Glomerular visceral epithelial cell (primary cell): ENCODE results near the gene GLRX2.
"Not testable (repeated sequence)": the region's sequence is repeated elsewhere in the genome, so short reads cannot be mapped to it uniquely, and the experiment has no call there.

ENCODE experiments used
- DNase-seq: peaks from one replicate; pipeline ENCODE4 v3.0.0-alpha.2; 2016; ENCODE audit errors: extremely low spot score

The GLRX2 gene

DNA sequence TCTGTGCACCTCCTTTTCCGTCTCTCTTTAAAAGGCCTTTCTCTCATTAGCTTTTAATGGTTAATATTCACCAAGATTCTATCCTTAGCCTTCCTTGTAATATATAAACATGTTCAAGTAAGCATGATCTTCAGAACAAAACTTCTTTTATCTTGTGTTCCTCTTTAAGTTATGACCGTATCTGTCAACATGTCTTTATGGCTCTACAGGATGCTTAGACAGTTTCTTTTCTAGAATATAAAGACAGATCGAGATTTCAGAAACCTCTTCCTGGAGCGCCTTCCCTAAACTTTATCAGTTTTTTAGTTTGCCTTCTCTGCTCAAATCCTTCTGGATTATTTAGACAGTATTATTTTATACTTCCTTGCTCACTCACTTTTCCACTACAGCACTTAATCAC lies 38.6 kb downstream of the GLRX2 start:
- DNase-seq, result no peak

- no peak for DNase-seq
Observed at GRCh38 chr1:193065954-193066353, 39.3 kb downstream of the GLRX2 start.

GRCh38 chr1:193062698-193063463 lies 42.3 kb downstream of the GLRX2 start:
- DNase-seq, result no peak

DNA sequence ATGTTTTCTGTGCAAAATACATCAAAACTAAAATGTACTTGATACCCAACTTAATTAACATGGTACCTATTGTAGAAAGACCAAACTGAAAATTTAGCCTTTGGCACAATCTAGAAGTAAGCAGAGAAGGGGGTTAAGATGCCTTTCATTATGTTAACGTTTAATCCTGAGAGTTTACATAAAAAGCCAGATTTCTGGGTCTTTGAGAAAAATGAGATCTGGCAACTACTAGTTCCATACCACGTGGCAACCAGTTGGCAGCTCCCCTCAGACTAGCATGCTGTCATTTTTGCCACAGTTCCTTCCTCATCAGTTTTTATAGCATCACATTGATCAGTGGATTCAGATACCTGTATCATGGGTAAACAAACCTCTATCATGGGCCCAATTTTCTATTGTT lies 44.3 kb downstream of the GLRX2 start:
- peak; percentile 16 for DNase-seq

DNA sequence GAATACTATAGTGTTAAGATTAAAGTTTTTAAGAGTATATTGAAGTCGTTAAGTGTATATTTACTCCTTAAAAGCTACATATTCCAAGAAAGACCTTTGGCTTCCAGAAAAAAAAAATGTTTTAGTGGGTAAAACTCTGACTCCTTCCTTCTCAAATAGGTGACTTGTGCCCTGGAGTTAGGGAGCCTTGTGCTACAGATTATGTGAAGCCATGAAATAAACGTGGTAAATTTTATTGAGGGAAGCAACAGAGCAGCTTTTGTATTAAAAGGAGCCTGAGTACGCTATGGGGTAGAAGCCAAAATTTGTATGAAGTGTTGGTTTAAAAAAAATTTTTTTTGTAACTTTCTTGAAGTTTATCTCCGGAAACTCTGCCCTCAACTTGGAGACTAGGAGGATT lies 44.8 kb downstream of the GLRX2 start:
- DNase-seq, result no peak

- no peak for DNase-seq
Observed at GRCh38 chr1:193060115-193060403, 45.2 kb downstream of the GLRX2 start.

DNA sequence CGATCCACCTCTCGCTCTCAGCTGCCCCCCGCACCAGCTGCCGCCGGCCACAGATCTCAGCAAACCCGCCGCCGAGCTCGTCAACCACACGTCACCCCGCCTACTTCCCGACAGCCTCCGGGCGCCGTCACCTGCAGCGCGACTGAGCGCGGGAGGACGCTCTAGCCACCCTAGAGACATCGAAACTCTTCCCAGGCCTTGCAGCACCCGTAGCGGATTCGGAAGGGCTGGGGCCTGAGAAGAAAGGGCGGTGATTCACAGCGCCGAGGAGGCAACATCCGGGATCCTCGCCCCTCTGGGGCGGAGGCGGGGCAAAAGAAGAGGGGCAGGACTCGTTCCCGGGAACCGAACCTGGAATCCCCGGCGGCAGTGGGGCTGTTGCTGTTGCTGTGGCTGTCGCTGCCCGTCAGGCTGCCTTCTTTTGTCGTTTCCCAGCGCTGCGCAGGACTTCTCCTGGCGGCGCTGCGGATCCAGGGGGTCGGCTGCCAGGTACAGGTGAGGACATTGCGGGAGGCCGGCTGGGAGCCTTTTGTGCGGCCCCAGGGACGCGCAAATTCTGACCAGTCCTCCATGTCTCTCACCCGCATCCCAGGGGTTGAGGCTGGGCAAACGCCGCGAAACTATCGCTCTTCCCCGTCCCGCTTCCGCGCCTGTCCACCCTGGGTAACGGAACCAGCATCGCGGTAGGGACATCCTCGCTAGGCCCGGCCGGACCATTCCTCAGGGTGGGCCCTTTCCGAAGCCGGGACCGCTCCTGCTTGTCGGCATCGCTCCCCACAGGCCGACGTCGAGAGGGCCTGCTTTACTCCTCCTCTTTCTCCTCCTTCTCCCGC lies 45.7 kb downstream of the GLRX2 start, which contains the start of the genes RO60 and UCHL5:
RO60 (plus strand) TSS at position 331 of the 833 bp plus-strand sequence. CDS start 9,443 bp downstream, outside the sequence.
UCHL5 (minus strand) TSS at position 79 of the 833 bp plus-strand sequence. CDS start 100 bp downstream, outside the sequence.
- DNase-seq, result peak; percentile 98

GRCh38 chr1:193058529-193059281 lies 46.5 kb downstream of the GLRX2 start:
- DNase-seq, result peak; percentile 56

GRCh38 chr1:193054169-193054675 lies 51.0 kb downstream of the GLRX2 start:
- DNase-seq, result no peak

GRCh38 chr1:193048913-193049312 lies 56.3 kb downstream of the GLRX2 start:
- not testable (repeated sequence) for DNase-seq
